H9 (cell line): ENCODE data around the gene UBE2V1. TPM values are rescaled to one million over a fixed set of nuclear protein-coding genes. Genes with fewer than 3 reads are reported as not detected.

Experiments used
- DNase-seq: peaks from one replicate; pipeline ENCODE4 v3.0.0-alpha.2; 2017
- H2AFZ ChIP-seq: one replicate; pipeline ENCODE4 v1.6.1; 2013; ENCODE audit warnings: mild to moderate bottlenecking, low read length, control low read depth, moderate library complexity
- H2AK5ac ChIP-seq: 2 replicates; pipeline ENCODE4 v1.6.1; 2013; ENCODE audit warnings: low read length, control low read depth, mixed read lengths; ENCODE audit not compliant: insufficient read length
- H2BK120ac ChIP-seq: one replicate; pipeline ENCODE4 v1.6.1; 2013; ENCODE audit warnings: low read depth, mild to moderate bottlenecking, low read length, control low read depth, inconsistent platforms; ENCODE audit not compliant: poor library complexity, severe bottlenecking
- H2BK12ac ChIP-seq: 2 replicates; pipeline ENCODE4 v1.6.1; 2013; ENCODE audit warnings: low read length, control low read depth, mixed read lengths, low read depth; ENCODE audit not compliant: insufficient read length
- H2BK15ac ChIP-seq: 2 replicates; pipeline ENCODE4 v1.6.1; 2013; ENCODE audit warnings: low read depth, low read length, control low read depth
- H2BK20ac ChIP-seq: one replicate; pipeline ENCODE4 v1.6.1; 2013; ENCODE audit warnings: low read depth, mild to moderate bottlenecking, low read length, control low read depth, inconsistent platforms; ENCODE audit not compliant: poor library complexity, severe bottlenecking
- H2BK5ac ChIP-seq: 2 replicates; pipeline ENCODE4 v1.6.1; 2013; ENCODE audit warnings: low read length, control low read depth, mixed read lengths; ENCODE audit not compliant: insufficient read length
- H3K14ac ChIP-seq: 2 replicates; pipeline ENCODE4 v1.6.1; 2013; ENCODE audit warnings: low read length, control low read depth; ENCODE audit not compliant: insufficient read depth
- H3K18ac ChIP-seq: 2 replicates; pipeline ENCODE4 v1.6.1; 2013; ENCODE audit warnings: low read depth, mild to moderate bottlenecking, mixed read lengths, low read length, control low read depth; ENCODE audit not compliant: insufficient read length
- H3K23ac ChIP-seq: 2 replicates; pipeline ENCODE4 v1.6.1; 2013; ENCODE audit warnings: low read length, control low read depth, mixed read lengths, low read depth; ENCODE audit not compliant: insufficient read length
- H3K23me2 ChIP-seq: 2 replicates; pipeline ENCODE4 v1.6.1; 2013; ENCODE audit warnings: low read depth, mild to moderate bottlenecking, mixed read lengths, low read length, control low read depth; ENCODE audit not compliant: insufficient read length, poor library complexity, severe bottlenecking
- H3K27ac ChIP-seq: 2 replicates; pipeline ENCODE4 v1.5.1; 2013; ENCODE audit warnings: low read length, control low read depth, mixed read lengths, low read depth; ENCODE audit not compliant: insufficient read length
- H3K27me3 ChIP-seq: 2 replicates; pipeline ENCODE4 v1.6.1; 2013; ENCODE audit warnings: low read length, control low read depth, inconsistent platforms; ENCODE audit not compliant: insufficient read depth
- H3K4ac ChIP-seq: 2 replicates; pipeline ENCODE4 v1.6.1; 2013; ENCODE audit warnings: low read depth, mild to moderate bottlenecking, control low read depth, inconsistent platforms, low read length, moderate library complexity
- H3K4me1 ChIP-seq: 2 replicates; pipeline ENCODE4 v1.6.1; 2013; ENCODE audit warnings: low read length, control low read depth, inconsistent platforms; ENCODE audit not compliant: insufficient read depth
- H3K4me2 ChIP-seq: 2 replicates; pipeline ENCODE4 v1.6.1; 2013; ENCODE audit warnings: low read length, control low read depth, mixed read lengths; ENCODE audit not compliant: insufficient read length, insufficient read depth
- H3K56ac ChIP-seq: 2 replicates; pipeline ENCODE4 v1.6.1; 2013; ENCODE audit warnings: low read depth, mild to moderate bottlenecking, mixed read lengths, low read length, control low read depth; ENCODE audit not compliant: insufficient read length
- H3K79me1 ChIP-seq: 2 replicates; pipeline ENCODE4 v1.6.1; 2013; ENCODE audit warnings: low read depth, mild to moderate bottlenecking, moderate library complexity, low read length, control low read depth, inconsistent platforms; ENCODE audit not compliant: insufficient read depth, poor library complexity, severe bottlenecking
- H3K79me2 ChIP-seq: 2 replicates; pipeline ENCODE4 v1.6.1; 2013; ENCODE audit warnings: low read length, control low read depth, inconsistent platforms; ENCODE audit not compliant: insufficient read depth
- H3K9ac ChIP-seq: 2 replicates; pipeline ENCODE4 v1.6.1; 2013; ENCODE audit warnings: low read length, control low read depth, mixed read lengths; ENCODE audit not compliant: insufficient read length; ENCODE audit errors: extremely low read depth
- H3K9me3 ChIP-seq: one replicate; pipeline ENCODE4 v1.6.1; 2013; ENCODE audit warnings: low read depth, low read length, inconsistent platforms; ENCODE audit not compliant: control insufficient read depth
- H3T11ph ChIP-seq: one replicate; pipeline ENCODE4 v1.6.1; 2013; ENCODE audit warnings: mild to moderate bottlenecking, low read length, control low read depth, inconsistent platforms
- H4K20me1 ChIP-seq: one replicate; pipeline ENCODE4 v1.6.1; 2013; ENCODE audit not compliant: control insufficient read depth, insufficient read length, insufficient read depth
- H4K5ac ChIP-seq: 2 replicates; pipeline ENCODE4 v1.6.1; 2013; ENCODE audit warnings: low read depth, mild to moderate bottlenecking, mixed read lengths, low read length, control low read depth; ENCODE audit not compliant: insufficient read length
- H4K8ac ChIP-seq: replicated peaks from 2 replicates; pipeline ENCODE4 v1.6.1; 2013; ENCODE audit warnings: low read length, control low read depth, mixed read lengths, low read depth; ENCODE audit not compliant: insufficient read length
- H4K91ac ChIP-seq: 2 replicates; pipeline ENCODE4 v1.6.1; 2013; ENCODE audit warnings: low read depth, mild to moderate bottlenecking, moderate library complexity, mixed read lengths, low read length, control low read depth; ENCODE audit not compliant: insufficient read length
- H3K27ac Mint-ChIP-seq, 3 experiments: 2 replicates in 2 of 3; 3 replicates in 1 of 3; pipeline ENCODE4 v1.8.0; 2020 to 2021; ENCODE audit warnings: mixed read lengths in 3 of 3, mild to moderate bottlenecking in 1 of 3, moderate library complexity in 1 of 3
- H3K27me3 Mint-ChIP-seq: 2 replicates; pipeline ENCODE4 v1.8.0; 2021; ENCODE audit warnings: low read depth, mild to moderate bottlenecking, moderate library complexity, mixed read lengths
- H3K36me3 Mint-ChIP-seq, 3 experiments: 2 replicates in 2 of 3; 3 replicates in 1 of 3; pipeline ENCODE4 v1.8.0; 2020 to 2021; ENCODE audit warnings: low read depth in 3 of 3, mixed read lengths in 3 of 3; ENCODE audit not compliant: insufficient read depth in 1 of 3
- H3K4me1 Mint-ChIP-seq, 2 experiments: 2 replicates each; pipeline ENCODE4 v1.8.0; 2020; ENCODE audit warnings: mixed read lengths in 2 of 2
- H3K4me3 Mint-ChIP-seq, 2 experiments: 2 replicates in 1 of 2; 3 replicates in 1 of 2; pipeline ENCODE4 v1.8.0; 2020 to 2021; ENCODE audit warnings: mild to moderate bottlenecking in 2 of 2, mixed read lengths in 2 of 2, moderate library complexity in 1 of 2
- H3K9me3 Mint-ChIP-seq, 2 experiments: 2 replicates in 1 of 2; 3 replicates in 1 of 2; pipeline ENCODE4 v1.8.0; 2020; ENCODE audit warnings: mild to moderate bottlenecking in 2 of 2, mixed read lengths in 2 of 2, moderate library complexity in 1 of 2
- CTCF ChIP-seq: fragments of 200-600 bp; sonication (generic); conservative IDR thresholded peaks from 3 replicates; pipeline ENCODE4 v1.8.0; 2021; ENCODE audit warnings: antibody characterized with exemption, mild to moderate bottlenecking
- WGBS: extraction: QIAGEN DNeasy Blood & Tissue Kit; methylation state at CpG from one replicate; pipeline ENCODE4 v1.1.7; 2013; ENCODE audit warnings: missing lambda C conversion rate, low lambda C conversion rate, mixed read lengths; ENCODE audit not compliant: insufficient read length; ENCODE audit errors: extremely low coverage; 5-methylcytosine and 5-hydroxymethylcytosine counted together
- total RNA-seq: library from RNA; stranded (reverse); gene quantifications from 2 replicates; pipeline ENCODE4 v1.2.1, GENCODE V29; 2021

The UBE2V1 gene
- total RNA-seq, 1 experiment from 2014 or later, result 152 TPM

DNA sequence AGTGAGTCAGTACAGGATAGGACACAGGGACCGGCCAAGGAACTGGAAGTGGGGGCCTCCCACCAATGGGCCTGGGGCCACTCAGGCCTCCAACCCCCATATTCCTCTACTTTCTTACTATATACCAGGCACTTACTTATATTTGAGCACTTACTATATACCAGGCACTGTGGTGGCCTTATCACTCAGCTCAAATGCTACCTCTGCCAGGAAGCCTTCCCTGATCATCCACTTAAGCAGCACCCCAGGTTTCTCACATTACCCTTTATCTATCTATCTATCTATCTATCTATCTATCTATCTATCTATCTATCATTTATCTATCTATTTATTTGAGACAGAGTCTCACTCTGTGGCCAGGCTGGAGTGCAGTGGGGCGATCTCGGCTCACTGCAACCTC is 12.3 kb upstream of the UBE2V1 start:
- Histone ChIP-seq H3K4ac (no peak overlapping the region), H2BK120ac (no peak overlapping the region), H3K79me1 (no peaks in the 10 kb centered on the region), H2BK20ac (no peak overlapping the region), H3K4me2 (no peak overlapping the region), H3K9ac (no peak overlapping the region), H3K23me2 (no peaks in the 10 kb centered on the region), H3K23ac (no peak overlapping the region), H2BK5ac (no peak overlapping the region), H4K20me1 (no peaks in the 10 kb centered on the region), H3K4me1 (no peaks in the 10 kb centered on the region), H2AK5ac (no peak overlapping the region), H3K14ac (no peak overlapping the region), H3K56ac (no peak overlapping the region), H3K9me3 (no peaks in the 10 kb centered on the region), H3K27me3 (no peaks in the 10 kb centered on the region), H3T11ph (no peak overlapping the region), H4K5ac (no peak overlapping the region), H3K27ac (no peak overlapping the region), H2AFZ (no peak overlapping the region), H2BK12ac (no peak overlapping the region), H2BK15ac (no peak overlapping the region), H3K79me2 (no peaks in the 10 kb centered on the region), H4K91ac (no peak overlapping the region), H3K18ac (no peak overlapping the region), H4K8ac (no peak overlapping the region)
- H3K27me3 Mint-ChIP-seq, result no peaks in the 10 kb centered on the region
- no peaks in the 10 kb centered on the region; a peak in 2 of 5 replicates for H3K9me3 Mint-ChIP-seq
- DNase-seq, result no peak
- peaks cover 5 to 6% of the 10 kb centered on the region in 2 experiments for H3K4me1 Mint-ChIP-seq
- no peak for TF ChIP-seq CTCF
- H3K27ac Mint-ChIP-seq, result no peak overlapping the region
- peaks cover 33 to 73% (median 73%) of the 10 kb centered on the region in 3 experiments for H3K36me3 Mint-ChIP-seq
- no peak overlapping the region for H3K4me3 Mint-ChIP-seq
- WGBS, result no CpG with 5 or more reads among the region's 3 CpGs
